ENCODE results near the gene INSC.

The INSC gene

DNA sequence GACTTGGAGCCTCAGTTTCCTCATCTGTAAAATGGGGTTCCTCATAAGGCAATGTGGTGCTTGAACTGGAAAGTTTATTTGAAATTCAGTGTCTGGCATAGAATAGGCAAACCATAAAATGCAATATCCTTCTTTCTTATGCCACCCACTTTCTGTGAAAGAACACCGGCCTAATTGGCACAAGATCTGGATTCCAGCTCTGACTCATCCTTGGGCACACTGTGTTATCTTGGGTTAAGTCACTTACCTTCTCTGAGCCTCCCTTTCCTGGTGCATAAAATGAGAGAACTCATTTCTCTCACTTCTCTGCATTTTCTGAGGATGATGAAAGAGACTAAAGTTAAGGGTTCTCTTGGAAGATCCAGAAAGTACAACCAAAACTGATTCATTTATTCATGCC lies 5.1 kb downstream of the INSC start:
- no peak overlapping the region for H3K27ac Mint-ChIP-seq
- peaks cover 26% of the 10 kb centered on the region for H3K27me3 Mint-ChIP-seq
- no peak for DNase-seq (ENCODE audit: low spot score in 2 of 2)
- peaks cover 17% of the 10 kb centered on the region for H3K4me1 Mint-ChIP-seq
- H3K9me3 Mint-ChIP-seq: peaks cover 1% of the 10 kb centered on the region
- no peak overlapping the region for H3K4me3 Mint-ChIP-seq
- no peak for ATAC-seq (ENCODE audit: low read depth)
- no peaks in the 10 kb centered on the region for H3K36me3 Mint-ChIP-seq

- Mint-ChIP-seq H3K27me3 (peaks cover 16% of the 10 kb centered on the region), H3K4me3 (no peak overlapping the region), H3K9me3 (no peaks in the 10 kb centered on the region), H3K4me1 (peaks cover 2% of the 10 kb centered on the region), H3K36me3 (no peaks in the 10 kb centered on the region), H3K27ac (no peak overlapping the region)
- no peak for DNase-seq (ENCODE audit: low spot score in 2 of 2)
- ATAC-seq (ENCODE audit: low read depth): no peak
Observed at GRCh38 chr11:15123849-15124248, 9.1 kb downstream of the INSC start.

- no peaks in the 10 kb centered on the region for H3K36me3 Mint-ChIP-seq
Observed at GRCh38 chr11:15124528-15124927, 9.8 kb downstream of the INSC start.

DNA sequence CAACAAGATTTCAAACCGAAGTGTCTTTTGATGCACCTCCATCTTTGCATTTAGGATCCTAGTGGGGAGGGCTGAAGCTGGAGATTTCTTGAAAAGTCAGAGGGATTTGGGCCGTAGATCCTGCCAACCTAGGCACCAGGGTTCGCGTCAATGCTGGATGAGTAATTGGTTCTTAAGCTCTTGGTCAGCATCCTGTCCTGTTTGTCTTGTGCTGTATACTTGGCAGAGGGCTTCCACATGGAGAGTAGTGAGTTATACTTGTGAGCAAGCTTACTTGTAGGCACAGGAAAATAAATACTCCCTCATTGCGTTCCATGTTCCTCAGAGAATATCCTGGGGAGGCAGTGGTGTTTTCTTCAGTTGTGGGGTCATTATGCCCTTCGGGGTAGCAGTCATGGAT lies 12.6 kb downstream of the INSC start:
- DNase-seq (ENCODE audit: low spot score in 2 of 2) (no peak), ATAC-seq (ENCODE audit: low read depth) (no peak)
- no peaks in the 10 kb centered on the region for H3K4me1 Mint-ChIP-seq
- H3K27ac Mint-ChIP-seq: no peak overlapping the region
- peaks cover 12% of the 10 kb centered on the region for H3K27me3 Mint-ChIP-seq
- H3K36me3 Mint-ChIP-seq: no peaks in the 10 kb centered on the region
- no peaks in the 10 kb centered on the region for H3K9me3 Mint-ChIP-seq
- no peak overlapping the region for H3K4me3 Mint-ChIP-seq

More at GRCh38 chr11:15124528-15124927, 9.8 kb downstream of the INSC start:
- no peak for DNase-seq (ENCODE audit: low spot score in 2 of 2)
- ATAC-seq (ENCODE audit: low read depth): no peak
- H3K9me3 Mint-ChIP-seq: no peaks in the 10 kb centered on the region
- peaks cover 16% of the 10 kb centered on the region for H3K27me3 Mint-ChIP-seq
- peaks cover 2% of the 10 kb centered on the region for H3K4me1 Mint-ChIP-seq
- no peak overlapping the region for H3K4me3 Mint-ChIP-seq
- no peak overlapping the region for H3K27ac Mint-ChIP-seq

- ATAC-seq (ENCODE audit: low read depth) (no peak), DNase-seq (ENCODE audit: low spot score in 2 of 2) (no peak)
- no peak overlapping the region for H3K27ac Mint-ChIP-seq
- H3K36me3 Mint-ChIP-seq: peaks cover 2% of the 10 kb centered on the region
- H3K4me3 Mint-ChIP-seq: no peak overlapping the region
- peaks cover 2% of the 10 kb centered on the region for H3K9me3 Mint-ChIP-seq
- peaks cover 7% of the 10 kb centered on the region for H3K27me3 Mint-ChIP-seq
- H3K4me1 Mint-ChIP-seq: no peaks in the 10 kb centered on the region
Observed at GRCh38 chr11:15128621-15129020, 13.9 kb downstream of the INSC start.

- H3K27ac Mint-ChIP-seq: no peak overlapping the region
- H3K27me3 Mint-ChIP-seq: peaks cover 2% of the 10 kb centered on the region
- peaks cover 4% of the 10 kb centered on the region for H3K36me3 Mint-ChIP-seq
- H3K4me3 Mint-ChIP-seq: no peak overlapping the region
- ATAC-seq (ENCODE audit: low read depth): no peak
- H3K4me1 Mint-ChIP-seq: peaks cover 6% of the 10 kb centered on the region
- H3K9me3 Mint-ChIP-seq: peaks cover 4% of the 10 kb centered on the region
- DNase-seq (ENCODE audit: low spot score in 2 of 2): no peak
Observed at GRCh38 chr11:15136166-15136565, 21.4 kb downstream of the INSC start.

DNA sequence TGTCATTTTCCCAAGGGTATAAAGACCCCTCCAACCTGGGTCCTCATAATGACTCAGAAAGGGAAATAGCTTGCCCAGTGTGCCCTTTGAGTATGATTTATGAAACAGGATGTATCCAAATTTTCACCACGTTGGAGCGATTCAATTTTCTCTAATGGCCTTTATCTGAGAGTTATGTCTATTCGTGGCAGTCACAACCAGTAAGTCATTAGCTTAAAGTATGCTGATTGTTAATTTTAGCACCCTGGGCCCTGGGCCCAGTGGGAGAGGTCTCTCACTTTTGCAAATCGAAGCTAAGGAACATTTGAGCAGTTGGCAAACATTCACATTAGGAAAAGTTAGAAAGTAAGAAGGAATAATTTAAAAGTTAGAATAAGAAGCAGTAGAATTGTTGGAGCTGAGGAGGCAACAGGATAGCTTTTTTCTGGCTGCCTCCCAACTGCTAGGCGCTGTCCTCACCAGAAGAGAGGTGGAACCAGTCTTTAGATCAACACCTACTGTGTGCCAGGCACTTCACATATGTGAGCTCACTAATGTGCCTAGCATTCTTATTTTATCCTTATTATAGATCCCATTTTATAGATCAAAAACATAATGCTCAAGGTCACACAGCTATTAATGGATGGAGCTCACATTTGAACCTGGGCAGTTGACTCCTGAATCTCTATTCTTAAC lies 24.5 kb downstream of the INSC start:
- DNase-seq (ENCODE audit: low spot score in 2 of 2) (no peak), ATAC-seq (ENCODE audit: low read depth) (no peak)
- Mint-ChIP-seq H3K27me3 (no peaks in the 10 kb centered on the region), H3K4me1 (peaks cover 6% of the 10 kb centered on the region), H3K9me3 (peaks cover 2% of the 10 kb centered on the region), H3K36me3 (peaks cover 2% of the 10 kb centered on the region), H3K4me3 (no peak overlapping the region), H3K27ac (no peak overlapping the region)

- ATAC-seq (ENCODE audit: low read depth): no peak
- Mint-ChIP-seq H3K27ac (no peak overlapping the region), H3K9me3 (peaks cover 2% of the 10 kb centered on the region), H3K4me3 (no peak overlapping the region), H3K36me3 (peaks cover 2% of the 10 kb centered on the region), H3K27me3 (no peaks in the 10 kb centered on the region), H3K4me1 (peaks cover 6% of the 10 kb centered on the region)
- DNase-seq (ENCODE audit: low spot score in 2 of 2): no peak
Observed at GRCh38 chr11:15139958-15140659, 25.4 kb downstream of the INSC start.

DNA sequence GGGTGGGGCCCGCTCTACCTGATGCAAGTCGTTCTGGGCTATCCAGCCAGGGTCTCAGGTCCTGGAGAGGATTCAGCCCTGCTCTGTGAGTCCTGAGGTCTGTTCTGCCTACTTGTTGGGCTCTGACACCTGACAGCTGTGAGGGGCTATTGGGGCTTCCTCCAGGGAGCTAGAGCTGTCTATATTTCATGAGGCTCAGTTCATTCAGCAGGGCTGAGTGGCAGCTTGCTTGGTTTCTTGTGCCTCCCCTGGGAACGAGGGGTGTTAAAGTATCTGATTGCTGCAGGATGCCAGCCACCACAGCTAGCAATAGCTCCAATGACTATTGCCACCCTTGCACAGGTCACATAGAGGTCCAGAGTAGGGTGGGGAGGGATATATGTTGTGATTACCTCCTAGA lies 26.7 kb downstream of the INSC start:
- Mint-ChIP-seq H3K9me3 (peaks cover 2% of the 10 kb centered on the region), H3K27ac (no peak overlapping the region)
- ATAC-seq (ENCODE audit: low read depth): no peak

GRCh38 chr11:15142838-15143237 lies 28.1 kb downstream of the INSC start:
- no peak for ATAC-seq (ENCODE audit: low read depth)
- DNase-seq (ENCODE audit: low spot score in 2 of 2): no peak
- Mint-ChIP-seq H3K27ac (no peak overlapping the region), H3K27me3 (no peaks in the 10 kb centered on the region), H3K36me3 (no peaks in the 10 kb centered on the region), H3K4me1 (peaks cover 1% of the 10 kb centered on the region), H3K4me3 (no peak overlapping the region), H3K9me3 (no peaks in the 10 kb centered on the region)

More for the DNA sequence above, 26.7 kb downstream of the INSC start:
- no peak for DNase-seq (ENCODE audit: low spot score in 2 of 2)
- Mint-ChIP-seq H3K27me3 (no peaks in the 10 kb centered on the region), H3K4me1 (peaks cover 6% of the 10 kb centered on the region), H3K4me3 (no peak overlapping the region), H3K36me3 (peaks cover 2% of the 10 kb centered on the region)

DNA sequence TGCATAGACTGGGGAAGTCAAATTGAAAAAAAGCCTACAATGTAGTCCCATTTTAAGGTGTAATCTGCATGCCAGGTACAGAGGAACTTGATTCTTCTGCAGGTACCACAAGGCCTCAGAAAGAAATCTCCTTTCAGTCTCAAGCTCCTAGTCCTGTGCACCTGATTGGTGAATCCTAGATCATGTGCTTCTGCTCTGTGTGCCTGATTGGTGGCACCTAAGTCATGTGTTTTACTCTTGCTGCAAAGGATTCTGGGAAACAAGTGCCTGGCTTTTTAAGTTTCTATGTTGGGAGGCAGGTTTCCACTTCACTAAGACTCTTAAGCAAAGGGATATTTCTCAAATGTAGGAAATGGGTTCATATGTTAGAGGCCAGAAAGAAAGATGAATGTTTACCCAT lies 29.1 kb downstream of the INSC start:
- no peak for DNase-seq (ENCODE audit: low spot score in 2 of 2)
- Mint-ChIP-seq H3K4me3 (no peak overlapping the region), H3K9me3 (no peaks in the 10 kb centered on the region), H3K27ac (no peak overlapping the region), H3K27me3 (no peaks in the 10 kb centered on the region), H3K4me1 (no peaks in the 10 kb centered on the region), H3K36me3 (no peaks in the 10 kb centered on the region)
- no peak for ATAC-seq (ENCODE audit: low read depth)

DNA sequence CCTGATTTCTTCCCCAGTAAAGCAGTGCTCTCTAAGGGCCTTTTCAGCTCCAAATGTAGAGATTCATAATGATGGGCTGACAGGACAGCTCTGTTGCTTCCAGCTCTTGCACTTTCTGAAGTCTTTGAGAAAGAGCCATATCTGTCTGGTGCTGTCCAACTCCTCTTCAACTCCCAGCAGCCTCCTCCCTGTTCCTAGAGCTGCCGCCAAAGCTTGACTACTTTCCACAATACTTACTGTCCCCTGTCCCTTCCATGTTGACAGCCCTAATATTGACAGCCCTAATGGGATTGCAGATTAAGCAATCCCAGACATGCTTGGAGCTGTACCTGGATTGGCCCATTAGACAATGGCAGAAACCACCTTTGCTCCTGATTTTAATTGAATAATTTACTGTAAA lies 29.6 kb downstream of the INSC start:
- Mint-ChIP-seq H3K36me3 (no peaks in the 10 kb centered on the region), H3K4me1 (peaks cover under 1% of the 10 kb centered on the region), H3K27ac (no peak overlapping the region), H3K9me3 (no peaks in the 10 kb centered on the region), H3K4me3 (no peak overlapping the region), H3K27me3 (no peaks in the 10 kb centered on the region)
- no peak for ATAC-seq (ENCODE audit: low read depth)
- DNase-seq (ENCODE audit: low spot score in 2 of 2): no peak

DNA sequence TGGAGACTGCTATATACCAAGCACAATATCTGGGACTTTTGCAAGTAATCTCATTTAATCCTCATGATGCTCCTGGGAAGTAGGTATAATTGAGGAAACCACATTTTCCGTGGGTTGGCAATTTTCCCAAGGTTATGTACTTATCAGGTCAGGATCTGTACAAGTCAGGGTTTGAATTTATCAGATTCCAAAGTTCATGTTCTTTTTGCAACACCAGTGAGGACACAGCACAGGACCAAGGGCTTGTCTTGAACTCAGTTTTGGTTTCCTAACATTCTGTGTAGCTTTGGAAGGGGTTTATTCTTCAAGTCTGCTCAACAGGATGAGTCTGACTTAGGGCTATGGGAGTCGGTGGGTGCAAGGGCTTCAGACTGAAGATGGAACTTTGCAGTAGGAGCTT lies 30.4 kb downstream of the INSC start:
- Mint-ChIP-seq H3K9me3 (no peaks in the 10 kb centered on the region), H3K4me1 (peaks cover 8% of the 10 kb centered on the region), H3K27ac (no peak overlapping the region), H3K36me3 (no peaks in the 10 kb centered on the region), H3K4me3 (no peak overlapping the region), H3K27me3 (no peaks in the 10 kb centered on the region)
- DNase-seq (ENCODE audit: low spot score in 2 of 2): no peak
- no peak for ATAC-seq (ENCODE audit: low read depth)

DNA sequence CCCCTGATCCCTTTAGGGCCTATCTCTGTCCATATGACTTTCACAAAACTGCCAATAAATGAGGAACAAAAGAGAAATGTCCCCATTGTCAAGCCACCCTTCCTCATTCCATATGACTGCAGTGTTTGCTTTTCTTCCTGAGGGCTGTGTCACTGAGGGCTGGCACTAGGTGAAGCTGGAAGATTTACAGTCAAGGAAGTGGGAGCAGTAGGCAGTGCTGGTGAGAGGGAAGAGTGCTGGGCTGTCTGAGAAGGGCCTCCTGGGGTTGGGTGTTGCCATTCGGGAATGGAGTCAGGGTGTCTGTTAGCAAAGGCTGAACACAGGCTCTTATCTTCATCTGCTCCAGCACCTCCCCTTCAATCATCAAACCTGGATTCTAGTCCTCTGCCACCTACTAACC lies 30.9 kb downstream of the INSC start:
- ATAC-seq (ENCODE audit: low read depth) (no peak), DNase-seq (ENCODE audit: low spot score in 2 of 2) (no peak)

More for the DNA sequence above, 30.9 kb downstream of the INSC start:
- H3K4me1 Mint-ChIP-seq: peaks cover 12% of the 10 kb centered on the region
- H3K27ac Mint-ChIP-seq: no peak overlapping the region
- no peaks in the 10 kb centered on the region for H3K27me3 Mint-ChIP-seq
- no peaks in the 10 kb centered on the region for H3K9me3 Mint-ChIP-seq
- no peak overlapping the region for H3K4me3 Mint-ChIP-seq
- no peaks in the 10 kb centered on the region for H3K36me3 Mint-ChIP-seq
